Common myeloid progenitor, CD34-positive (primary cell): ENCODE results near the gene IL2RA.
"Not testable (repeated sequence)": the region's sequence is repeated elsewhere in the genome, so short reads cannot be mapped to it uniquely, and the experiment has no call there.

Source experiments
- CTCF ChIA-PET: fragments of 350-600 bp; sonication (Branson Sonifier 250); formaldehyde crosslinking; loops from one replicate; lab custom pipeline; 2021; ENCODE audit warnings: antibody characterized with exemption; lab: Charles Lee
- POLR2A ChIA-PET: fragments of 350-600 bp; sonication (Branson Sonifier 250); formaldehyde crosslinking; loops from one replicate; lab custom pipeline; 2021; ENCODE audit warnings: antibody characterized with exemption; lab: Charles Lee
- DNase-seq, 3 donors: peaks; one replicate each; pipeline versions ENCODE4 v3.0.0 to v3.0.0-alpha.2; 2013
- H3K27ac ChIP-seq, 2 experiments: 1 replicate in 1 of 2; 2 replicates in 1 of 2; pipeline ENCODE4 v1.7.0; 2013; ENCODE audit warnings: inconsistent platforms in 2 of 2, low read length in 2 of 2, mild to moderate bottlenecking in 2 of 2, low read depth in 1 of 2, moderate library complexity in 1 of 2; ENCODE audit not compliant: severe bottlenecking in 2 of 2, insufficient read depth in 1 of 2, poor library complexity in 1 of 2
- H3K27me3 ChIP-seq, 5 experiments: replicated peaks in 2 of 5; 1 replicate in 3 of 5; 2 replicates in 2 of 5; pipeline versions ENCODE4 v1.6.1 to v1.7.0; 2013; ENCODE audit warnings: low read length in 4 of 5, mild to moderate bottlenecking in 2 of 5, moderate library complexity in 2 of 5, inconsistent platforms in 1 of 5; ENCODE audit not compliant: insufficient read depth in 5 of 5, control insufficient read depth in 4 of 5
- H3K36me3 ChIP-seq, 4 experiments: 1 replicate in 2 of 4; 2 replicates in 2 of 4; pipeline versions ENCODE4 v1.6.1 to v1.7.0; 2013; ENCODE audit warnings: low read length in 3 of 4, control low read depth in 1 of 4, mild to moderate bottlenecking in 1 of 4; ENCODE audit not compliant: control insufficient read depth in 4 of 4, insufficient read depth in 4 of 4
- H3K4me1 ChIP-seq, 4 experiments: 1 replicate in 3 of 4; 2 replicates in 1 of 4; pipeline versions ENCODE4 v1.6.1 to v1.7.1; 2013; ENCODE audit warnings: low read length in 3 of 4, mild to moderate bottlenecking in 3 of 4, control low read depth in 1 of 4, inconsistent platforms in 1 of 4, moderate library complexity in 1 of 4; ENCODE audit not compliant: control insufficient read depth in 4 of 4, insufficient read depth in 4 of 4; ENCODE audit errors: control extremely low read depth in 1 of 4
- H3K4me3 ChIP-seq, 7 experiments: 1 replicate in 4 of 7; 2 replicates in 3 of 7; pipeline versions ENCODE4 v1.5.1 to v1.7.0; 2013; ENCODE audit warnings: mild to moderate bottlenecking in 7 of 7, low read length in 6 of 7, moderate library complexity in 6 of 7, inconsistent platforms in 2 of 7, low read depth in 2 of 7, control low read depth in 1 of 7; ENCODE audit not compliant: insufficient read depth in 4 of 7, control insufficient read depth in 1 of 7; ENCODE audit errors: extremely low read depth in 1 of 7
- H3K9me3 ChIP-seq, 5 experiments: 1 replicate in 4 of 5; 2 replicates in 1 of 5; pipeline versions ENCODE4 v1.6.1 to v1.7.1; 2013; ENCODE audit warnings: low read length in 4 of 5, mild to moderate bottlenecking in 2 of 5, inconsistent platforms in 1 of 5, low read depth in 1 of 5, moderate library complexity in 1 of 5; ENCODE audit not compliant: control insufficient read depth in 4 of 5, insufficient read depth in 2 of 5; ENCODE audit errors: control extremely low read depth in 1 of 5
- WGBS: methylation state at CpG from one replicate; pipeline ENCODE4 v1.1.5; 2013; ENCODE audit not compliant: insufficient coverage; 5-methylcytosine and 5-hydroxymethylcytosine counted together

Gene IL2RA

GRCh38 chr10:5964736-5965135 lies 97.4 kb downstream of the IL2RA start:
- H3K27me3 ChIP-seq, result no peaks in the 10 kb centered on the region
- H3K4me1 ChIP-seq, result no peaks in the 10 kb centered on the region
- CTCF ChIA-PET, result interaction anchor here (2.1 kb wide), 1 partner anchor 12 kb away, joined by 7 read pairs; the partner anchor contains the start of gene IL15RA
- H3K9me3 ChIP-seq, result no peaks in the 10 kb centered on the region
- peaks cover 10 to 59% (median 21%) of the 10 kb centered on the region in 4 experiments for H3K36me3 ChIP-seq
- no peak for DNase-seq
- H3K27ac ChIP-seq, result no peak overlapping the region
- H3K4me3 ChIP-seq, result no peak overlapping the region
- POLR2A ChIA-PET, result no interaction called here
- WGBS, result 94% methylated on average over 12 of the region's 13 CpGs

GRCh38 chr10:5963591-5963990 lies 98.6 kb downstream of the IL2RA start:
- no peak overlapping the region for H3K27ac ChIP-seq
- H3K4me1 ChIP-seq, result no peaks in the 10 kb centered on the region
- H3K27me3 ChIP-seq, result no peaks in the 10 kb centered on the region
- 94% methylated on average over 10 of the region's 10 CpGs for WGBS
- no peak for DNase-seq
- POLR2A ChIA-PET, result no interaction called here
- CTCF ChIA-PET, result interaction anchor here (1.6 kb wide), 1 partner anchor 11 kb away, joined by 3 read pairs; no protein-coding TSS in a partner anchor
- no peaks in the 10 kb centered on the region for H3K9me3 ChIP-seq
- no peak overlapping the region for H3K4me3 ChIP-seq
- peaks cover 13 to 65% (median 21%) of the 10 kb centered on the region in 4 experiments for H3K36me3 ChIP-seq

- Histone ChIP-seq H3K27ac (no peak overlapping the region), H3K36me3 (peaks cover 10 to 62% (median 18%) of the 10 kb centered on the region in 4 experiments), H3K9me3 (no peaks in the 10 kb centered on the region), H3K4me1 (no peaks in the 10 kb centered on the region), H3K27me3 (no peaks in the 10 kb centered on the region), H3K4me3 (no peak overlapping the region)
- 100% methylated on average over 5 of the region's 7 CpGs for WGBS
- ChIA-PET POLR2A (no interaction called here), CTCF (interaction anchor here (1.6 to 1.9 kb wide), 2 partner anchors 9 to 12 kb away, joined by 3 to 5 read pairs; no protein-coding TSS in a partner anchor)
- no peak for DNase-seq
These were observed 99.1 kb downstream of the IL2RA start for GRCh38 chr10:5963071-5963470.

GRCh38 chr10:5962358-5962940 lies 99.7 kb downstream of the IL2RA start:
- H3K27ac ChIP-seq, POLR2A ChIA-PET, H3K27me3 ChIP-seq, H3K9me3 ChIP-seq, DNase-seq, H3K4me3 ChIP-seq, H3K4me1 ChIP-seq: not testable (repeated sequence)
- CTCF ChIA-PET, result interaction anchor here (1.6 to 1.9 kb wide), 2 partner anchors 9 to 12 kb away, joined by 3 to 5 read pairs; no protein-coding TSS in a partner anchor
- peaks cover 10 to 62% (median 18%) of the 10 kb centered on the region in 4 experiments for H3K36me3 ChIP-seq
- WGBS, result 98% methylated on average over 8 of the region's 10 CpGs

- H3K36me3 ChIP-seq, result peaks cover 10 to 62% (median 18%) of the 10 kb centered on the region in 4 experiments
- H3K4me3 ChIP-seq, result no peak overlapping the region
- WGBS, result 97% methylated on average over 22 of the region's 29 CpGs
- ChIA-PET POLR2A (no interaction called here), CTCF (interaction anchor here (1.9 kb wide), 1 partner anchor 10 kb away, joined by 5 read pairs; no protein-coding TSS in a partner anchor)
- H3K27me3 ChIP-seq, result no peaks in the 10 kb centered on the region
- no peak overlapping the region for H3K27ac ChIP-seq
- H3K9me3 ChIP-seq, result no peaks in the 10 kb centered on the region
- DNase-seq, result no peak
- H3K4me1 ChIP-seq, result no peaks in the 10 kb centered on the region
These were observed 100.6 kb downstream of the IL2RA start for GRCh38 chr10:5961405-5962100.

- 100% methylated on average over 3 of the region's 10 CpGs for whole genome bisulfite sequencing
- H3K4me3 ChIP-seq, DNase-seq, POLR2A ChIA-PET, H3K4me1 ChIP-seq, CTCF ChIA-PET, H3K9me3 ChIP-seq, H3K27ac ChIP-seq, H3K27me3 ChIP-seq: not testable (repeated sequence)
- H3K36me3 ChIP-seq, result peaks cover 8 to 58% (median 18%) of the 10 kb centered on the region in 4 experiments
These were observed 101.2 kb downstream of the IL2RA start for GRCh38 chr10:5960973-5961275.
